Adipose tissue (tissue), 3 donors: ENCODE results near the gene TREM2. TPM values are rescaled to one million over a fixed set of nuclear protein-coding genes. Genes with fewer than 3 reads are reported as not detected.
"Not testable (repeated sequence)": the region's sequence is repeated elsewhere in the genome, so short reads cannot be mapped to it uniquely, and the experiment has no call there.

Source experiments
- H3K27ac ChIP-seq: one replicate; pipeline ENCODE4 v1.5.1; 2013; ENCODE audit warnings: low read depth, low read length
- WGBS, 3 donors: extraction: QIAGEN DNeasy Blood & Tissue Kit; methylation state at CpG; one replicate each; pipeline ENCODE4 v1.1.7; 2013; 5-methylcytosine and 5-hydroxymethylcytosine counted together
- polyA plus RNA-seq, 3 donors: library from polyadenylated mRNA; stranded (reverse); fragments of 200-250 nt; gene quantifications; one replicate each; pipeline ENCODE4 v1.2.3, GENCODE V29; 2013
- donor health status: healthy with polysubstance abuse.
- donor health status: Bipolar disorder and iron deficiency.
- donor health status: healthy.

TREM2 gene
- polyA plus RNA-seq, 3 donors = 0.53 to 2.3 TPM; not detected in 1

- 95 to 97% (median 95%) methylated on average over 2 of the region's 2 CpGs for WGBS, 3 donors
Observed at GRCh38 chr6:41115027-41115426, 47.9 kb downstream of the TREM2 start.

GRCh38 chr6:41111017-41111416, 51.9 kb downstream of the TREM2 start:
- H3K27ac ChIP-seq = no peak overlapping the region
- 84 to 94% (median 89%) methylated on average over 3 of the region's 3 CpGs for WGBS, 3 donors

More at GRCh38 chr6:41115027-41115426, 47.9 kb downstream of the TREM2 start:
- H3K27ac ChIP-seq = not testable (repeated sequence)

Other genes starting within 250 kb of the TREM2 start
- gene UNC5CL, start 123.9 kb downstream of the TREM2 start, polyA plus RNA-seq = 10 to 100 TPM in 1 of 3 donors, 1 to 10 TPM in 1, under 1 TPM in 1; 0.90 to 11.0 (median 1.3) TPM
- under 1 TPM in 1 of 3 donors, not detected in 2; 0.08 TPM for gene TSPO2, start 120.6 kb downstream of the TREM2 start, polyA plus RNA-seq
- gene APOBEC2, start 109.9 kb downstream of the TREM2 start, polyA plus RNA-seq = 1 to 10 TPM in 1 of 3 donors, under 1 TPM in 2; 0.34 to 9.3 (median 0.91) TPM
- 10 to 100 TPM; 14.3 to 41.5 (median 28.2) TPM for gene OARD1, start 90.8 kb downstream of the TREM2 start, polyA plus RNA-seq
- 1 to 10 TPM; 6.3 to 9.4 (median 7.3) TPM for gene NFYA, start 90.1 kb downstream of the TREM2 start, polyA plus RNA-seq
- gene TREML1, start 8.8 kb downstream of the TREM2 start, polyA plus RNA-seq = under 1 TPM in 1 of 3 donors, not detected in 2; 0.09 TPM
- gene TREML2, start 38.0 kb upstream of the TREM2 start, polyA plus RNA-seq = under 1 TPM; 0.13 to 0.89 (median 0.67) TPM
- gene TREML4, start 65.2 kb upstream of the TREM2 start, polyA plus RNA-seq = under 1 TPM in 1 of 3 donors, not detected in 2; 0.02 TPM
- 10 to 100 TPM in 1 of 3 donors, 1 to 10 TPM in 1, under 1 TPM in 1; 0.22 to 12.9 (median 4.3) TPM for gene TREM1, start 123.6 kb upstream of the TREM2 start, polyA plus RNA-seq
- not detected for gene NCR2, start 172.5 kb upstream of the TREM2 start, polyA plus RNA-seq